HEK293 (cell line): ENCODE data around the gene SPNS1.

Experiments
- BCL6B ChIP-seq: fragments of 450-650 bp; formaldehyde crosslinking; IDR thresholded peaks from 2 replicates; pipeline ENCODE4 v1.5.1; 2017; ENCODE audit warnings: missing biosample characterization, missing genetic modification characterization
- GLIS2 ChIP-seq: fragments of 450-650 bp; formaldehyde crosslinking; IDR thresholded peaks from 2 replicates; pipeline ENCODE4 v1.5.1; 2016; ENCODE audit warnings: missing biosample characterization, missing genetic modification characterization
- HIC1 ChIP-seq: fragments of 450-650 bp; formaldehyde crosslinking; IDR thresholded peaks from 2 replicates; pipeline ENCODE4 v1.5.1; 2016; ENCODE audit warnings: missing biosample characterization, missing genetic modification characterization
- IKZF3 ChIP-seq: fragments of 450-650 bp; IDR thresholded peaks from 2 replicates; pipeline ENCODE4 v1.5.0; 2018; ENCODE audit warnings: missing biosample characterization, mild to moderate bottlenecking, missing genetic modification characterization, moderate library complexity
- KLF1 ChIP-seq: fragments of 450-650 bp; formaldehyde crosslinking; IDR thresholded peaks from 2 replicates; pipeline ENCODE4 v1.5.1; 2016; ENCODE audit warnings: missing biosample characterization, missing genetic modification characterization
- KLF9 ChIP-seq: fragments of 450-650 bp; formaldehyde crosslinking; IDR thresholded peaks from 2 replicates; pipeline ENCODE4 v1.5.1; 2016; ENCODE audit warnings: missing biosample characterization, missing genetic modification characterization, low read depth
- OVOL3 ChIP-seq: fragments of 450-650 bp; formaldehyde crosslinking; IDR thresholded peaks from 2 replicates; pipeline ENCODE4 v1.5.1; 2016; ENCODE audit warnings: missing biosample characterization, missing genetic modification characterization
- PATZ1 ChIP-seq: fragments of 450-650 bp; formaldehyde crosslinking; IDR thresholded peaks from 2 replicates; pipeline ENCODE4 v1.5.1; 2016; ENCODE audit warnings: missing biosample characterization, missing genetic modification characterization
- RBAK ChIP-seq: fragments of 450-650 bp; formaldehyde crosslinking; IDR thresholded peaks from 2 replicates; pipeline ENCODE4 v1.5.1; 2016; ENCODE audit warnings: missing biosample characterization, missing genetic modification characterization
- REPIN1 ChIP-seq: fragments of 450-650 bp; formaldehyde crosslinking; IDR thresholded peaks from 2 replicates; pipeline ENCODE4 v1.5.1; 2017; ENCODE audit warnings: missing biosample characterization, missing genetic modification characterization, low read depth
- WT1 ChIP-seq: fragments of 450-650 bp; formaldehyde crosslinking; IDR thresholded peaks from 2 replicates; pipeline ENCODE4 v1.5.1; 2016; ENCODE audit warnings: missing biosample characterization, missing genetic modification characterization
- ZBTB21 ChIP-seq: fragments of 450-650 bp; formaldehyde crosslinking; IDR thresholded peaks from 2 replicates; pipeline ENCODE4 v1.5.1; 2017; ENCODE audit warnings: missing biosample characterization, missing genetic modification characterization
- ZBTB49 ChIP-seq: fragments of 450-650 bp; formaldehyde crosslinking; IDR thresholded peaks from 2 replicates; pipeline ENCODE4 v1.5.1; 2016; ENCODE audit warnings: missing biosample characterization, missing genetic modification characterization, low read depth
- ZBTB7A ChIP-seq: fragments of 450-650 bp; formaldehyde crosslinking; IDR thresholded peaks from 2 replicates; pipeline ENCODE4 v1.5.1; 2016; ENCODE audit warnings: low read depth, missing biosample characterization, missing genetic modification characterization
- ZFP41 ChIP-seq: fragments of 450-650 bp; formaldehyde crosslinking; IDR thresholded peaks from 2 replicates; pipeline ENCODE4 v1.5.1; 2016; ENCODE audit warnings: missing biosample characterization, missing genetic modification characterization, borderline replicate concordance
- ZNF121 ChIP-seq: fragments of 450-650 bp; formaldehyde crosslinking; IDR thresholded peaks from 2 replicates; pipeline ENCODE4 v1.5.1; 2016; ENCODE audit warnings: missing biosample characterization, missing genetic modification characterization
- ZNF16 ChIP-seq: fragments of 450-650 bp; formaldehyde crosslinking; IDR thresholded peaks from 2 replicates; pipeline ENCODE4 v1.5.1; 2016; ENCODE audit warnings: low read depth, missing biosample characterization, missing genetic modification characterization
- ZNF202 ChIP-seq: fragments of 450-650 bp; formaldehyde crosslinking; IDR thresholded peaks from 2 replicates; pipeline ENCODE4 v1.5.1; 2016; ENCODE audit warnings: missing biosample characterization, missing genetic modification characterization, borderline replicate concordance
- ZNF211 ChIP-seq: fragments of 450-650 bp; formaldehyde crosslinking; IDR thresholded peaks from 2 replicates; pipeline ENCODE4 v1.5.1; 2016; ENCODE audit warnings: low read depth, missing biosample characterization, missing genetic modification characterization
- ZNF239 ChIP-seq: fragments of 450-650 bp; formaldehyde crosslinking; IDR thresholded peaks from 2 replicates; pipeline ENCODE4 v1.5.1; 2016; ENCODE audit warnings: missing biosample characterization, missing genetic modification characterization
- ZNF248 ChIP-seq: fragments of 450-650 bp; formaldehyde crosslinking; IDR thresholded peaks from 2 replicates; pipeline ENCODE4 v1.5.1; 2017; ENCODE audit warnings: missing biosample characterization, missing genetic modification characterization
- ZNF341 ChIP-seq: fragments of 450-650 bp; formaldehyde crosslinking; IDR thresholded peaks from 2 replicates; pipeline ENCODE4; 2016; ENCODE audit warnings: low read depth, missing biosample characterization, missing genetic modification characterization
- ZNF404 ChIP-seq: fragments of 450-650 bp; formaldehyde crosslinking; IDR thresholded peaks from 2 replicates; pipeline ENCODE4 v1.5.1; 2017; ENCODE audit warnings: missing biosample characterization, missing genetic modification characterization
- ZNF501 ChIP-seq: fragments of 450-650 bp; formaldehyde crosslinking; IDR thresholded peaks from 2 replicates; pipeline ENCODE4 v1.5.1; 2016; ENCODE audit warnings: missing biosample characterization, missing genetic modification characterization
- ZNF621 ChIP-seq: fragments of 450-650 bp; formaldehyde crosslinking; IDR thresholded peaks from 2 replicates; pipeline ENCODE4 v1.5.1; 2017; ENCODE audit warnings: missing biosample characterization, missing genetic modification characterization
- ZNF626 ChIP-seq: fragments of 450-650 bp; sonication (Bioruptor Pico); formaldehyde crosslinking; IDR thresholded peaks from 2 replicates; pipeline ENCODE4 v1.5.1; 2018; ENCODE audit warnings: missing biosample characterization, missing genetic modification characterization, inconsistent platforms
- ZNF692 ChIP-seq: fragments of 450-650 bp; formaldehyde crosslinking; IDR thresholded peaks from 2 replicates; pipeline ENCODE4 v1.5.1; 2016; ENCODE audit warnings: missing biosample characterization, missing genetic modification characterization
- ZSCAN16 ChIP-seq: fragments of 450-650 bp; formaldehyde crosslinking; IDR thresholded peaks from 2 replicates; pipeline ENCODE4 v1.5.1; 2016; ENCODE audit warnings: missing biosample characterization, missing genetic modification characterization
- ZSCAN4 ChIP-seq: fragments of 450-650 bp; formaldehyde crosslinking; IDR thresholded peaks from 2 replicates; pipeline ENCODE4 v1.5.1; 2017; ENCODE audit warnings: missing biosample characterization, missing genetic modification characterization

SPNS1 gene

GRCh38 chr16:29029168-29029994 is 54.8 kb downstream of the SPNS1 start (continued):
- TF ChIP-seq PATZ1 (peak; percentile 41; the same call in 1 of the 2 replicates), ZNF248 (tag by site-specific recombination) (no peak), ZBTB21 (tag by site-specific recombination) (no peak), ZFP41 (tag by site-specific recombination) (no peak), BCL6B (tag by site-specific recombination) (no peak), ZNF692 (tag by site-specific recombination) (no peak), ZNF202 (tag by site-specific recombination) (no peak), KLF1 (tag by site-specific recombination) (no peak), GLIS2 (tag by site-specific recombination) (peak; percentile 68), ZNF121 (tag by site-specific recombination) (peak; percentile 75; the same call in 1 of the 2 replicates), WT1 (no peak), RBAK (tag by site-specific recombination) (no peak), ZNF341 (tag by site-specific recombination) (no peak), ZNF404 (tag by site-specific recombination) (no peak), ZNF16 (tag by site-specific recombination) (peak; percentile 89), HIC1 (tag by site-specific recombination) (no peak), ZNF211 (no peak), OVOL3 (no peak), ZBTB7A (tag by site-specific recombination) (no peak), ZBTB49 (no peak), ZNF501 (no peak), ZSCAN4 (no peak), ZNF239 (no peak), ZSCAN16 (tag by site-specific recombination) (no peak), REPIN1 (no peak), KLF9 (tag by site-specific recombination) (no peak), IKZF3 (tag by site-specific recombination) (no peak), ZNF621 (tag by site-specific recombination) (no peak), ZNF626 (no peak)
